ENCODE measurements around the gene TRIM34. TPM values are rescaled to one million over a fixed set of nuclear protein-coding genes. Genes with fewer than 3 reads are reported as not detected.

The TRIM34 gene
- 3.2 and 4.6 TPM in 2 replicates for polyA plus RNA-seq (2012; rRNA removed)
- 3.9 and 4.2 TPM in 2 replicates for polyA plus RNA-seq (2012; cell fraction: cytosol; rRNA removed)
- polyA plus RNA-seq (2012; cell fraction: nucleus; rRNA removed), result 2.9 and 6.8 TPM in 2 replicates

- Histone ChIP-seq H3F3A (replicated peaks; ENCODE audit: insufficient read depth) (peaks cover 16% of the 10 kb centered on the region), H3K4me3 (ENCODE audit: low read depth in 2 of 2, low read length in 1 of 2) (peak within 1 kb of the TSS; percentile 48 to 70; a peak in 3 of 4 replicates), H3K4me2 (peak within 1 kb of the TSS; percentile 83), H2AFZ (ENCODE audit: low read depth) (peak within 1 kb of the TSS; percentile 82), H3K9ac (peak within 1 kb of the TSS; percentile 37; the same call in 1 of the 2 replicates), H3K4me1 (ENCODE audit: control insufficient read depth in 1 of 2, insufficient read depth in 2 of 2, low read depth in 1 of 2, low read length in 1 of 2) (no peaks in the 10 kb centered on the region), H3K9me3 (no peaks in the 10 kb centered on the region), H3K79me2 (ENCODE audit: insufficient read depth) (no peaks in the 10 kb centered on the region), H4K20me1 (ENCODE audit: insufficient read depth) (no peaks in the 10 kb centered on the region), H3K27me3 (ENCODE audit: insufficient read depth) (no peaks in the 10 kb centered on the region; the same call in 1 of the 2 replicates), H3K36me3 (replicated peaks in 1 of 2; ENCODE audit: control insufficient read depth in 1 of 2, insufficient read depth in 2 of 2, low read length in 1 of 2) (no peaks in the 10 kb centered on the region), H3K9me2 (no peaks in the 10 kb centered on the region), H3K27ac (ENCODE audit: low read depth in 2 of 2, low read length in 1 of 2) (peak within 1 kb of the TSS in 1 of 2 experiments; percentile 3; a peak in 1 of 4 replicates)
- no peak for DNase-seq
- CTCF ChIA-PET, result no interaction called here
- TF ChIP-seq TAF1 (IDR thresholded peaks at IDR 0.05; ENCODE audit: borderline replicate concordance, low read depth, low read length), result no peak
- TF ChIP-seq USF1 (IDR thresholded peaks at IDR 0.05; ENCODE audit: borderline replicate concordance, low read depth), result no peak
- TF ChIP-seq FOXM1 (IDR thresholded peaks at IDR 0.05; ENCODE audit: low read depth), result no peak
- no peak for TF ChIP-seq MXI1 (IDR thresholded peaks at IDR 0.05; ENCODE audit: low read depth, low read length)
- TF ChIP-seq FOSL2 (IDR thresholded peaks at IDR 0.05; ENCODE audit: borderline replicate concordance, low read depth), result no peak
- TF ChIP-seq CHD2 (IDR thresholded peaks at IDR 0.05; ENCODE audit: low read length, partially characterized antibody), result no peak
- TF ChIP-seq EP300 (IDR thresholded peaks at IDR 0.05; ENCODE audit: borderline replicate concordance in 1 of 2, low read depth in 1 of 2, low read length in 1 of 2), result no peak
- no peak for TF ChIP-seq IRF3 (IDR thresholded peaks at IDR 0.05; ENCODE audit: low read depth, low read length)
- no peak for TF ChIP-seq REST (IDR thresholded peaks at IDR 0.05; ENCODE audit: low read depth, low read length)
- TF ChIP-seq RCOR1 (IDR thresholded peaks at IDR 0.05; ENCODE audit: low read length), result no peak
- TF ChIP-seq ELF1 (IDR thresholded peaks at IDR 0.05), result no peak
- TF ChIP-seq YY1 (IDR thresholded peaks at IDR 0.05; ENCODE audit: low read depth), result no peak
- no peak for TF ChIP-seq GATA2 (CRISPR knock-in tag; IDR thresholded peaks at IDR 0.05)
- TF ChIP-seq RFX5 (IDR thresholded peaks at IDR 0.05; ENCODE audit: low read length), result no peak
- no peak for TF ChIP-seq GABPA (IDR thresholded peaks at IDR 0.05; ENCODE audit: low read depth)
- POLR2A ChIA-PET, result no interaction called here
- 0% methylated on average over 7 of the region's 7 CpGs for WGBS (ENCODE audit: low lambda C conversion rate)
These were observed at the start of gene TRIM34 for GRCh38 chr11:5624489-5625279. TRIM34 (plus strand) TSS chr11:5625001; CDS start chr11:5632332, 7,331 bp downstream.
